ENCODE data around the gene TLE6.
"Not testable (repeated sequence)": the region's sequence is repeated elsewhere in the genome, so short reads cannot be mapped to it uniquely, and the experiment has no call there.

The TLE6 gene

GRCh38 chr19:3003046-3003445 lies 25.7 kb downstream of the TLE6 start:
- no peak for DNase-seq (ENCODE audit: low read depth, low spot score)

GRCh38 chr19:3004522-3004921 lies 27.2 kb downstream of the TLE6 start:
- DNase-seq (ENCODE audit: low read depth, low spot score), result no peak

- no peak for DNase-seq (ENCODE audit: low read depth, low spot score)
Observed at GRCh38 chr19:3005345-3005744, 28.0 kb downstream of the TLE6 start.

- no peak for DNase-seq (ENCODE audit: low read depth, low spot score)
Observed at GRCh38 chr19:3006075-3006767, 28.9 kb downstream of the TLE6 start.

- DNase-seq (ENCODE audit: low read depth, low spot score), result no peak
Observed at GRCh38 chr19:3007975-3008374, 30.6 kb downstream of the TLE6 start.

- no peak for DNase-seq (ENCODE audit: low read depth, low spot score)
Observed at GRCh38 chr19:3008994-3009393, 31.6 kb downstream of the TLE6 start.

GRCh38 chr19:3010871-3011270 lies 33.5 kb downstream of the TLE6 start:
- DNase-seq (ENCODE audit: low read depth, low spot score), result no peak

- DNase-seq (ENCODE audit: low read depth, low spot score), result not testable (repeated sequence)
Observed at GRCh38 chr19:3012059-3012458, 34.7 kb downstream of the TLE6 start.

GRCh38 chr19:3012621-3013262 lies 35.4 kb downstream of the TLE6 start:
- DNase-seq (ENCODE audit: low read depth, low spot score), result no peak

- DNase-seq (ENCODE audit: low read depth, low spot score), result no peak
Observed at GRCh38 chr19:3013263-3013725, 35.9 kb downstream of the TLE6 start.

- DNase-seq (ENCODE audit: low read depth, low spot score), result no peak
Observed at GRCh38 chr19:3014135-3014534, 36.8 kb downstream of the TLE6 start.

- DNase-seq (ENCODE audit: low read depth, low spot score), result no peak
Observed at GRCh38 chr19:3015126-3016057, 38.0 kb downstream of the TLE6 start.

GRCh38 chr19:3017923-3018322 lies 40.6 kb downstream of the TLE6 start:
- DNase-seq (ENCODE audit: low read depth, low spot score), result no peak

GRCh38 chr19:3019211-3019854 lies 42.0 kb downstream of the TLE6 start:
- DNase-seq (ENCODE audit: low read depth, low spot score), result no peak

- DNase-seq (ENCODE audit: low read depth, low spot score), result no peak
Observed at GRCh38 chr19:3020321-3020960, 43.1 kb downstream of the TLE6 start.

GRCh38 chr19:3024509-3024869 lies 47.1 kb downstream of the TLE6 start:
- no peak for DNase-seq (ENCODE audit: low read depth, low spot score)

- DNase-seq (ENCODE audit: low read depth, low spot score), result no peak
Observed at GRCh38 chr19:3024870-3025548, 47.6 kb downstream of the TLE6 start.

GRCh38 chr19:3025549-3025886 lies 48.2 kb downstream of the TLE6 start:
- no peak for DNase-seq (ENCODE audit: low read depth, low spot score)

- no peak for DNase-seq (ENCODE audit: low read depth, low spot score)
Observed at GRCh38 chr19:3026768-3027167, 49.4 kb downstream of the TLE6 start.

- no peak for DNase-seq (ENCODE audit: low read depth, low spot score)
Observed at GRCh38 chr19:3027292-3027691, 49.9 kb downstream of the TLE6 start.

- DNase-seq (ENCODE audit: low read depth, low spot score), result no peak
Observed at GRCh38 chr19:3027981-3028304, 50.6 kb downstream of the TLE6 start.
